ENCODE measurements around the gene FCRL6. TPM values are rescaled to one million over a fixed set of nuclear protein-coding genes. Genes with fewer than 3 reads are reported as not detected.

Gene FCRL6
- total RNA-seq, 1 experiment from 2014 or later: not detected

DNA sequence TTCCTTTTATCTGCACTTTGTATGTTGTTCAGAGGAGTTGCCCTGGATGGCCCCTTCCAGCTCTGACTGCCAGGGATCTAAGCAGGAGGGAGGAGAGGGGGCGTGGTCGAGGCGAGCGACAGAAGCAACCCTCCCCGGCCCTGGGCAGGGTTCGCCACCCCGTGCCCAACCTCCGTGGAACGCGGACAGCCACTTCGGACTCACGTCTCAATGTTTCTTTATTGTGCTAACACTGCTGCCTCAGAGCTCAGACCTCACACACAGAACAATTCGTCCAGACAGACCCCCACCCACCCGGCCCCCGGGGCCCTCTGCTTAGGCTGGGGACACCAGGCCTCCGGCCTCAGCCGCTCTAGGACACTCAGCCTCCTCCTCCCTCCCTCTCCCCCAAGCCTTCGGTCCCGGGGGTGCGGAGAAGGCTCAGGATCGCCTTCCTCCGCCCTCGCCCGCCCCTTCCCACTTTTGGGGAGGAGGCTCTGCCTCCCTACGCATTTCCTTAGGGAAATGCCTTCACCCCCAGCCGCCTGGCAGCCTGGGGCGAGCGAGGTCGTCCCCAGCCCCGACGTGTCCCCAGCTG, 52.0 kb downstream of the FCRL6 start:
- Mint-ChIP-seq H3K27ac (ENCODE audit: low read depth, unreplicated experiment) (peak overlapping the region; percentile 25), H3K4me1 (ENCODE audit: insufficient read depth, unreplicated experiment) (peaks cover 33% of the 10 kb centered on the region), H3K4me3 (ENCODE audit: unreplicated experiment) (peak overlapping the region; percentile 77), H3K27me3 (ENCODE audit: insufficient read depth, unreplicated experiment) (no peaks in the 10 kb centered on the region), H3K9me3 (ENCODE audit: unreplicated experiment) (no peaks in the 10 kb centered on the region), H3K36me3 (ENCODE audit: insufficient read depth, unreplicated experiment) (no peaks in the 10 kb centered on the region)
- ChIA-PET POLR2A (interaction anchor here (0.6 to 9.6 kb wide), 17 partner anchors 10 to 665 kb away, joined by 3 to 80 read pairs (median 4); partner anchors contain the start of genes DUSP23 and TAGLN2), CTCF (interaction anchor here (0.6 to 6.0 kb wide), 14 partner anchors 12 to 334 kb away, joined by 3 to 98 read pairs (median 4); partner anchors contain the start of gene DUSP23)
- no TSS peak for BruUV-seq (replicated peaks)
- peak; percentile 65 for DNase-seq (ENCODE audit: unreplicated experiment)
- TF ChIP-seq, protein P1, sequence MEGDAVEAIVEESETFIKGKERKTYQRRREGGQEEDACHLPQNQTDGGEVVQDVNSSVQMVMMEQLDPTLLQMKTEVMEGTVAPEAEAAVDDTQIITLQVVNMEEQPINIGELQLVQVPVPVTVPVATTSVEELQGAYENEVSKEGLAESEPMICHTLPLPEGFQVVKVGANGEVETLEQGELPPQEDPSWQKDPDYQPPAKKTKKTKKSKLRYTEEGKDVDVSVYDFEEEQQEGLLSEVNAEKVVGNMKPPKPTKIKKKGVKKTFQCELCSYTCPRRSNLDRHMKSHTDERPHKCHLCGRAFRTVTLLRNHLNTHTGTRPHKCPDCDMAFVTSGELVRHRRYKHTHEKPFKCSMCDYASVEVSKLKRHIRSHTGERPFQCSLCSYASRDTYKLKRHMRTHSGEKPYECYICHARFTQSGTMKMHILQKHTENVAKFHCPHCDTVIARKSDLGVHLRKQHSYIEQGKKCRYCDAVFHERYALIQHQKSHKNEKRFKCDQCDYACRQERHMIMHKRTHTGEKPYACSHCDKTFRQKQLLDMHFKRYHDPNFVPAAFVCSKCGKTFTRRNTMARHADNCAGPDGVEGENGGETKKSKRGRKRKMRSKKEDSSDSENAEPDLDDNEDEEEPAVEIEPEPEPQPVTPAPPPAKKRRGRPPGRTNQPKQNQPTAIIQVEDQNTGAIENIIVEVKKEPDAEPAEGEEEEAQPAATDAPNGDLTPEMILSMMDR (IDR thresholded peaks at IDR 0.05; ENCODE audit: unreplicated experiment): no peak
- intact Hi-C loops (cut with micrococcal nuclease): loop anchor here (1.0 to 5.0 kb wide), 4 partner anchors 28 to 72 kb away; partner anchors contain the start of gene DUSP23

- peaks cover 29% of the 10 kb centered on the region for H3K4me1 Mint-ChIP-seq (ENCODE audit: insufficient read depth, unreplicated experiment)
- DNase-seq (ENCODE audit: unreplicated experiment): peak; percentile 88
- intact Hi-C loops (cut with micrococcal nuclease): loop anchor here (1.0 to 5.0 kb wide), 4 partner anchors 28 to 72 kb away; partner anchors contain the start of gene DUSP23
- TF ChIP-seq, protein P1 (IDR thresholded peaks at IDR 0.05; ENCODE audit: unreplicated experiment): no peak
- POLR2A ChIA-PET: interaction anchor here (0.6 to 9.6 kb wide), 13 partner anchors 9 to 665 kb away, joined by 3 to 80 read pairs (median 4); partner anchors contain the start of genes DUSP23 and TAGLN2
- CTCF ChIA-PET: interaction anchor here (0.6 to 6.0 kb wide), 7 partner anchors 18 to 102 kb away, joined by 3 to 98 read pairs (median 7); no protein-coding TSS in a partner anchor
- H3K9me3 Mint-ChIP-seq (ENCODE audit: unreplicated experiment): no peaks in the 10 kb centered on the region
- H3K27ac Mint-ChIP-seq (ENCODE audit: low read depth, unreplicated experiment): peak overlapping the region; percentile 61
- H3K36me3 Mint-ChIP-seq (ENCODE audit: insufficient read depth, unreplicated experiment): no peaks in the 10 kb centered on the region
- no peaks in the 10 kb centered on the region for H3K27me3 Mint-ChIP-seq (ENCODE audit: insufficient read depth, unreplicated experiment)
- H3K4me3 Mint-ChIP-seq (ENCODE audit: unreplicated experiment): peak overlapping the region; percentile 77
- BruUV-seq (replicated peaks): no TSS peak
Observed at GRCh38 chr1:159854693-159855192, 52.6 kb downstream of the FCRL6 start.

GRCh38 chr1:159855709-159856108, 53.5 kb downstream of the FCRL6 start:
- POLR2A ChIA-PET: interaction anchor here (0.6 to 9.6 kb wide), 8 partner anchors 10 to 69 kb away, joined by 3 to 80 read pairs (median 4); no protein-coding TSS in a partner anchor
- peak overlapping the region; percentile 77 for H3K4me3 Mint-ChIP-seq (ENCODE audit: unreplicated experiment)
- BruUV-seq (replicated peaks): no TSS peak
- H3K27ac Mint-ChIP-seq (ENCODE audit: low read depth, unreplicated experiment): peak overlapping the region; percentile 61
- no peaks in the 10 kb centered on the region for H3K36me3 Mint-ChIP-seq (ENCODE audit: insufficient read depth, unreplicated experiment)
- no peak for DNase-seq (ENCODE audit: unreplicated experiment)
- H3K9me3 Mint-ChIP-seq (ENCODE audit: unreplicated experiment): no peaks in the 10 kb centered on the region
- H3K27me3 Mint-ChIP-seq (ENCODE audit: insufficient read depth, unreplicated experiment): no peaks in the 10 kb centered on the region
- intact Hi-C loops (cut with micrococcal nuclease): no loop called here
- H3K4me1 Mint-ChIP-seq (ENCODE audit: insufficient read depth, unreplicated experiment): peaks cover 25% of the 10 kb centered on the region
- TF ChIP-seq, protein P1 (IDR thresholded peaks at IDR 0.05; ENCODE audit: unreplicated experiment): no peak
- CTCF ChIA-PET: interaction anchor here (0.6 to 3.8 kb wide), 7 partner anchors 32 to 101 kb away, joined by 3 to 49 read pairs (median 6); no protein-coding TSS in a partner anchor

GRCh38 chr1:159856576-159856975, 54.4 kb downstream of the FCRL6 start:
- TF ChIP-seq, protein P1 (IDR thresholded peaks at IDR 0.05; ENCODE audit: unreplicated experiment): no peak
- peak; percentile 13 for DNase-seq (ENCODE audit: unreplicated experiment)
- H3K4me1 Mint-ChIP-seq (ENCODE audit: insufficient read depth, unreplicated experiment): peaks cover 24% of the 10 kb centered on the region
- intact Hi-C loops (cut with micrococcal nuclease): no loop called here
- no peak overlapping the region for H3K4me3 Mint-ChIP-seq (ENCODE audit: unreplicated experiment)
- ChIA-PET POLR2A (interaction anchor here (0.8 to 9.6 kb wide), 2 partner anchors 12 to 67 kb away, joined by 4 to 80 read pairs; no protein-coding TSS in a partner anchor), CTCF (interaction anchor here (0.6 to 3.8 kb wide), 9 partner anchors 12 to 755 kb away, joined by 3 to 49 read pairs (median 5); no protein-coding TSS in a partner anchor)
- H3K27ac Mint-ChIP-seq (ENCODE audit: low read depth, unreplicated experiment): no peak overlapping the region
- BruUV-seq (replicated peaks): no TSS peak
- no peaks in the 10 kb centered on the region for H3K9me3 Mint-ChIP-seq (ENCODE audit: unreplicated experiment)
- no peaks in the 10 kb centered on the region for H3K36me3 Mint-ChIP-seq (ENCODE audit: insufficient read depth, unreplicated experiment)
- H3K27me3 Mint-ChIP-seq (ENCODE audit: insufficient read depth, unreplicated experiment): no peaks in the 10 kb centered on the region

All from MCF 10A (cell line).